Caki2 (cell line): ENCODE measurements around the gene MTF1. TPM values are rescaled to one million over a fixed set of nuclear protein-coding genes. Genes with fewer than 3 reads are reported as not detected.

Experiments used
- DNase-seq: peaks from one replicate; pipeline ENCODE4 v3.0.0-alpha.2; 2015; ENCODE audit warnings: low read depth
- in situ Hi-C: cut with HindIII; loops from 2 replicates; pipeline ENCODE4 v1.10.0; 2016; ENCODE audit warnings: low sequenced_read_pairs, low pct_unique_long_range_greater_than_20kb, mixed read lengths
- total RNA-seq: library from RNA; depleted of rRNA; stranded (reverse); fragments of >200 nt; shearing (Covaris generic); gene quantifications from 2 replicates; pipeline ENCODE4 v1.2.3, GENCODE V29; 2014; ENCODE audit warnings: low replicate concordance

The MTF1 gene
- total RNA-seq, 1 experiment from 2014 or later = 2.5 TPM

DNA sequence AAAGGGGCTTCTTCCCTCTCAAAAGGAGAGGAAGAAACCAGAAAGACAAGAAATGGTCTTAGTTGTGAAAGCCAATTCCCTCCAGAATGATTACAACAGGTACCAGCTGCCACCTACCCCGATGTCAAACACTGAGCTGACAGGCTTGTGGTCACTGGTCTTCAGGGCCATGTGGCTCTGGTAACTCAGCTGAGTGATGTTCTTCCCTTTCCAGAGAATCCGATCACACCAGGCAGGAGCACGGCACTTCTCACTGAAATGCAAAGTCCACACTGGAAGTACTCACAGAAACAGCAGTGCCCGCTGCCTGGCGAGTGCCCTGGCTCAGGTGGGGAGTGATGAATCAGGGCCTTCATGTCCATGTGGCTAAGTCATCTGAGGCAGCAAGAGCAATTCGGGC is 18.7 kb upstream of the MTF1 start:
- in situ Hi-C loops = no loop called here
- DNase-seq = no peak

DNA sequence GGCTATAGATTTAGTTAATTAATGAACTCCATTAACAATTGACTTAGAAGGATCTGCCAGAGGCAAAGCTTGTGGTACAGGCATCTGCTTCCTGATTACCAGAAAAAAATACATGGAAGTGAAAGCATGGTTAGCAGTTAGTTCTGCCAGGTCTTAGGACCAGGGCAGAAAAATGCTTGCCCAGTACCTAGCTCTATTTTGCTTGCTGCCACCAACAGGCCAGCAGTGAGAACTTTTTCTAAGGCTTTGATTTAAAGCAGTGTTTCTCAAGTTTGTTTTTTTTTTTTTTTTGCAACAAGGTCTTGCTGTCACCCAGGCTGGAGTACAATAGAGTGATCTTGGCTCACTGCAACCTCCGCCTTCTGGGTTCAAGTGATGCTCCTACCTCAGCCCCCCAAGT is 16.4 kb upstream of the MTF1 start:
- DNase-seq = peak; percentile 33
- in situ Hi-C loops = no loop called here

DNA sequence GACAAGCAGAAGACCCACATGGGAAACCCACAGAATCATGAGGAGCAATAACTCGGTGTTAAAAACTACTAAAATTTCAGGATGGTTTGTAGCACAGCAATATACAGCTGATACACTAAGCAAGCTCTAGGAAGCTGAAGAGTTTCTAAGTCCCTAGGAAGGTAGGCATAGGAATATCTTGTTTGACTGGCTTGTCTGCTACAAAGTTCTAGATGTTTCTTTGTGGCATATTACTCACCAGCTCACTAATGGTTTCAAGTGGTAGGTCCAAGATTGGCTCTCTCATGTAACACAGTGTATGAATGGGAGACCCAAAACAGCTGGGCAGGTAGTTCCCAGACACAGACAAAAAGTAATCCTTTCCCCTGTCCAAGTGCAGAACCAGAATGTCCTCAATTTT is 13.3 kb upstream of the MTF1 start:
- in situ Hi-C loops = no loop called here
- no peak for DNase-seq

DNA sequence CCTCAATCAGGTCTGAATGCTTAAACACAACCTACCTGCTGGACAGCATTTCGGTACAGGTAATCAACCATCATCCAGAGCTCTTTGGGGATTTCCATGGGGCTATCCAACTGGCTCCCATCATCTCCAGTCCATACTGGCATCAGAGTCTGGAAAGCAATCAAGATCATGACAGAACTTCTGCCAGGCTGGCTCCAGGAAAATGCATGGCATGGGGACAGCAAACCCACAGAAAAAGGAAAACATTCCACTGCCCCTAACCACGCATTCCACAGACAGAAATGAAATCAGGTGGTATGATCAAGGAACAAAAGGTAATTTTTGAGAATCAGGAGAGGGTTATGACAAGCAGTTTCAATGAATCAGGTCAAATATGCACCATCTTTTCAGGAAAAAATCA is 9.1 kb upstream of the MTF1 start:
- DNase-seq = no peak
- in situ Hi-C loops = no loop called here

DNA sequence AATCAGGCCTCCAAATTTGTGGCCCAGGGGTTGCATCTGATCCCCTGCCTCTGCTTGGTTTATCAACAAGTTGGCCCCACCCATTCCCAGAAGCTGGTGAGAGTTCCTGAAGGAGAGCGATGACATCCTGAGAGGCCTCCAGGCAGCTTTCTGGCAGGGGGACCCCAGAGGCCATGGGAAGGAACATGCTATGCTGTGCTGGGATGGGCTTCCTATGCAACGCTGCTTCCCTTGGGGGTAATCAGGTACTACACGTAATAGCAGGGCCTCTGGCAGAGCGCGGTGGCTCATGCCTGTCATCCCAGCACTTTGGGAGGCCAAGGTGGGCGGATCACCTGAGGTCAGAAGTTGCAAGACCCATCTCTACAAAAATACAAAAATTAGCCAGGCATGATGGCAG is 8.4 kb upstream of the MTF1 start:
- in situ Hi-C loops = no loop called here
- DNase-seq = no peak

DNA sequence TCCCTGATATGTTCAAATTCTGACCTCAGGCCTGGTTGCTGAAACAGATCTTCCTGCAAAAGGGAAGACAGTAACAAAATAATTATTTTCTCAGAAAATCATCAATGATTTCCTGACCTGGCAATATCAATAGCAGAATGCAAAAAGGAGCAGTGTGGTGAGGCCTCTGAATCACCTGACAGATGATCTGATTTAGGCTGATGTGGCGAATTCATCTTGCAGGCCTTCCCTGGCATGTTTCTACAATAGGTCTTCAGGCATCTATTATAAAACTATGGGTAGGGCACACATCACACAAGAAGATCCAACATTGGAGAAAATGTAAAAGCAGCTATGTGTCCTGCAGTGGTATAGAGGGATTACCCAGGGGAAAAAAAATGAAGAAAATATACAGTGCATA is 7.1 kb upstream of the MTF1 start:
- DNase-seq = no peak
- in situ Hi-C loops = no loop called here

DNA sequence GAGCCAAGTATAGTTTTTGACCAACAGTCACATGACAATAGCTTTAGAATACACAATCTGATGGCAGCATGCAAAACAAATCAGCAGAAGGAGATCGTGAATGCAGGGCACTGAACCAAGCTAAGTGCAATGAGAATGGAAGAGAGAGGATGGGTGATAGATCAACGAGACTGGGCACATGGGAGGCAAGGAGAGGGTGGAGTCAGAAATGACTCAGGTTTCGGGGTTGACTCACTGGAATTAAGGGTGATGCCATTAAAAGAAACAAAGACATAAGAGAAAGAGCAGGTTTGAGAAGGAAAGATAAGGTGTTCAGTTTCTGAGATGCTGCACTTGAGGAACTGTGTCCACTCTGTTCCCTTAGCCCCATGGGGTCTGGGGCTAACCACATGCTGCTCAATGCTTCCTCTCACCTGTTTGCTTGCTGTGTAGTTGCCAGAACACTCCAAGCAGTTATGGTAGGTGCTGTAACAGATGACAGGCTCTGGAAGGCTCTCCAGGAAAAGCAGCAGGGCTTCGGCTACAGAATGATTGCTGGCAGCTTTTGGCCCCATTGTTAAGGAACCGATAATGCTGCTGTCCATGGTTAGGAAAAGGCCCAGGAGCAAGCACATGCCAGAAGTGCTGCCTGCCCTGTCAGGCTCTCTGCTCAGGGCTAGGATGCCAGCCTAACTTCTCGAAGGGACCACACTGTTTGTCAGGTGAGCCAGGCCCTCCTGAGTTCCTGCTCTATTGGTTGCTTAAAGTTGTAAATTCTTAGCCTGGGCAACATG is 6.1 kb upstream of the MTF1 start:
- peak; percentile 62 for DNase-seq
- in situ Hi-C loops = no loop called here

DNA sequence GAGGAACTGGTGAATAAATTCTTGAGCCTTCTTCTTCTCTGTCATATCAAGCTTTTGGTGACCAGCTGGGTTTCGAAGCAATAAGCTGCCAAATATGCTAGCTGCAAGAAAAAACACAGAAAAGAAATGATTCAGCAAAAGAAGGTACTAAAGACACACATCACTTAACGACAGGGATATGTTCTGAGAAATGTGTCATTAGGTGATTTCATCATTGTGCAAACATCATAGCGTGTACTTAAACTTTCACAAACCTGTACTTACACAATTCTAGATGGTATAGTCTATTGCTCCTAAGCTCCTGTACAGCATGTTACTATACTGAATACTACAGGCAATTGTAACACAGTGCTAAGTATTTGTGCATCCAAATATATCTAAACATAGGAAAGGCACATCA is 2.9 kb upstream of the MTF1 start:
- in situ Hi-C loops = no loop called here
- peak; percentile 66 for DNase-seq

DNA sequence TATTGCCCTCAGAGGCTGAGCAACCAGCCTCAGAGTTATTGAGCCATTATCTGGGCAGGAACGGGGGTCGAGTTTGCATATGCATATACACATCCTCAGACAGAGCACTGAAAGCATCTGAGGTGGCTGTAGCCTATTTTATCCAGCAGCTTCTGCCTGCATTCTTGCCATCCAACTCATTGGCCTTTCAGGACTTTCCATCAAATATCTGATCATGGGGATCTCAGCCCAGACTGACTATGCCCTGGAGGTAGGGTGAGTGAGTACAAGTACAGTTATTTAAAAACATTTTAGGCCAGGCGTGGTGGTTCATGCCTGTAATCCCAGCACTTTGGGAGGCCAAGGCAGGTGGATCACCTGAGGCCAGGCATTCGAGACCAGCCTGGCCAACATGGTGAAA is 1.8 kb upstream of the MTF1 start:
- no peak for DNase-seq
- in situ Hi-C loops = no loop called here

DNA sequence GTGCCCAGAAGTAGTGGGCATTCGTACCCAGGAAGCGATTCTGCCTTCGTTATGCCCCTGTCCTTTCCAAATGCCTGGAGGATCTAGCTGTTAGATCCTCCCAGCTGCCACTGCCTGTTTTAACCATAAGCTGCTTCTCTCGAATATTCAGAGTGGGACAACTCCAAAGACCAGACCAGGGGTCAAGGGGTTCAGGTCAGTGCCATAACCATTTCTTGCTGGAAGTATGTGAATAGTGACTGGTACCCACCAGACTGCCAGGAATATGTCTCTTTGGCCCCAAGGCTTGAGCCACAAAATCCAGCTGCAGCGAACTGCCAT is 914 bp upstream of the MTF1 start:
- no peak for DNase-seq
- in situ Hi-C loops = no loop called here

DNA sequence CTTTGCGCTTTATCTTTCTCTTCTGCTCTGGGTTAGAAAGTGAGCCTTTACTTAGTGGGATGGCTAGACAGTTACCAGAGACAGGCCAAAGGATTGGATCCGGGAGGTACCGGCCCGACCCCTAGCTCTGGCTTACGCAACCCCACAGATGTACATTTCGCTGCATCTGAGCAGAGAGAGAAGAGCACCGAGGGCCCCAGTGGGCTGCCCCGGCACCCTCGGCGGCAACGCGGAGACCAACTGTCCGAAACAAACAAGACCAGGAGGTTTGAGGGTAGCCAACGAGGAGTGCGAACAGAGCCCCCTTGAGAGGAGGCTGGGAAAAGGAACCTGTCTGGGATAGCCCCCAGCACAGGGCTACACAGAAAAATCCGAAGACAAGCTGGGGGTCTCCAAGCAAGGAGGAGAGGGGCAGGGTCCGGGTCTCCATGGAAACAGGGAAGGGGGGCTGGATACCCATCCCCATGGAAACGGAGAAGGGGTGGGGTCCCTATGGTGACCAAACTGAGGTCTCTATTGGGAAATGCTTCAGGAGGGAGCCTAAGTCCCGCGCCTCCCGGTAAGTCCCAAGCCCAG is 373 bp downstream of the MTF1 start:
- in situ Hi-C loops = no loop called here
- DNase-seq = no peak

DNA sequence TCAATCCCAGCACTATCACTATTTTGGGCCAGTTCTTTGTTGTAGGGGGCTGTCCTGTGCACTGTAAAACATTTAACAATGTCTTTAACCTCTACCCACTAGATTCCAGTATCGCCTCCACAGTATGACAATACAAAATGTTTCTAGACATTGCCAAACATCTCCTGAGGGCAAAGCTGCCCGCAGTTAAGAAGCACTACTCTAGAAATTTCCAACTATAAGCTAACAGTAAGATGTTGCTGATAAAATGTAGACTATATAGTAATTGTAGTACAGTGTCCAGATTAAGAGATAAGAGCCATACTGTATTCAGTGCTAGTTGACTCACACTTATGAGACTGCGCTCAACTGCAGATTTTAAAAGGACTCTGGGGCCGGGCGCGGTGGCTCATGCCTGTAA is 5.0 kb downstream of the MTF1 start:
- DNase-seq = no peak
- in situ Hi-C loops = no loop called here

DNA sequence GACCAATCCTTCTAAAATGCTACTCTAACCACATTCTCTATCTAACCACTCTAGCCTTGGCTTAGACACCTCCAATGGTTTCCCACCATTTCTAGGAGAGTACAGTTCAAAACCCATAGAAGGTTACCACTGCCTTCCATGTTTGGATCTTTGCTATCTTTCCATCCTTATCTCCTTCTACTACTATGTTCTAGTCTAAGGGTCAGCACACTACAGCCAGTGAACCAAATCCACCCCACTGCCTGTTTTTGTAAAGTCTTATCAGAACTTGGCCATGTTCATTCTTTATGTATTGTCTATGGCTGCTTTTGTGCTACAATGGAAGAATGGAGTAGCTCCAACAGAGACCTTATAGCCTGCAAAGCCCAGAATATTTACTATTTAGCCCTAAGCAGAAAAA is 6.2 kb downstream of the MTF1 start:
- in situ Hi-C loops = no loop called here
- no peak for DNase-seq

DNA sequence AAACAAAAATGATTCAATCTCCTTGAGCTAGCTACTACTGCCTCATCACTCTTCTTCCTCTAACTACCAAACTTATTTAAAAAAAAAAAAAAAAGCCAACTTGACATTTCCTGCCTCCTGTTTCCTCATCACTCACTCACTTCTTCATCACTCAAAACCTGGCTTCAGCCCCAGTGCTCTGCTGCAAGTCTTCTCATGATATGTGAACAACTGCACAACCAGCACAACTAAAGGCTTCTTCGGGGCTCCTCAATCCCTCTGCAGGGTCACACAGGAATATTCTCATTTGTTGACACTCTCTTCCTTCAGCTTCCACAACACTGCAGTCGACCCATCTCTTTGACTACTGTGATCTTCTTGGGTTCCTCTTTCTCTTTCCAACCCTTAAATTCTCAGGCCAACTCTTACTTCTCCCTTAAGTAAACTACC is 7.6 kb downstream of the MTF1 start:
- DNase-seq = no peak

DNA sequence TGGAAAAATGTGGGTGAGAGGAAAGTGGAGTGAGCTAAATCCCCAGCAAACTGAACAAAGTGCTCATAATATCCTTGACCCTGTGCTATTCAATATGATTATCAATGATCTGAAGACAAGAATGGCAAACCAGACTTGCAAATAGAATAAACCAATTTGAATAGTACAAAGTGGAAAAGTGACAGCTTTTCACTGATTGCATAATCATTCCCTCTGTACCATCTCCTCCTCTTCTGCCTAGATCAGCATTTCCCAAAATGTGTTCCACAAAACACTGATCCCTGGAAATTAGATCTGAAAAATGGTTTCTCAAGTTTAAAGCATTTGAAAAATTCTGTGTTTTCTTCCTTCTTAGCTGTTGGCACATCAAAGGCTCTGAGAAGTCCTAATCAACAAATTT is 8.1 kb downstream of the MTF1 start:
- in situ Hi-C loops = no loop called here
- DNase-seq = no peak

More for the DNA sequence above, 7.6 kb downstream of the MTF1 start:
- in situ Hi-C loops = no loop called here

DNA sequence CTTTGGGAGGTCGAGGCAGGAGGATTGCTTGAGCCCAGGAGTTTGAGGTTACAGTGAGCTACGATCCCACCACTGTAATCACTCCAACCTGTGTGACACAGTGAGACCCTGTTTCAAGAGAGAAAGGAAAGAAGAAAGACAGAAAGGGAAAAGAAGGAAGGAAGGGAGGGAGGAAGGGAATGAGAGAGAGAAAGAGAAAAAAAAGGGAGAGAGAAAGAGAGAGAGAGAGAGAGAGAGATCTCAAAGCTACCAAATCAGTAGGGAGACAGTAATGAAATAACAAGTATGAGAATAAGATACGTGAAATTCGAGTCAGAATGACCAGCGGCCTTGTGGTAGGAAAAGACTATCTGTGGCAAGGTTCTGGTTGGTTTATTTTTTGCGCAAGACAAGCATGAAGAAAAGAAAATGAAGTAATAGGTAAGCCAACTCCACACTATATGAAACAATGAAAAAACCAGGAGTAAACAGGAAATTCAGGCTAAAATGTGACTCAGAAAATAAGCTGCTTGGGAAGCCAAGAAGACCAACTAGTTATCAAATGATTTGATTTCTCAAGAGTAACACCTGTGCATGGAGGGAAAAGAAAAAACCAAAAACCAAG is 8.9 kb downstream of the MTF1 start:
- in situ Hi-C loops = no loop called here
- no peak for DNase-seq

DNA sequence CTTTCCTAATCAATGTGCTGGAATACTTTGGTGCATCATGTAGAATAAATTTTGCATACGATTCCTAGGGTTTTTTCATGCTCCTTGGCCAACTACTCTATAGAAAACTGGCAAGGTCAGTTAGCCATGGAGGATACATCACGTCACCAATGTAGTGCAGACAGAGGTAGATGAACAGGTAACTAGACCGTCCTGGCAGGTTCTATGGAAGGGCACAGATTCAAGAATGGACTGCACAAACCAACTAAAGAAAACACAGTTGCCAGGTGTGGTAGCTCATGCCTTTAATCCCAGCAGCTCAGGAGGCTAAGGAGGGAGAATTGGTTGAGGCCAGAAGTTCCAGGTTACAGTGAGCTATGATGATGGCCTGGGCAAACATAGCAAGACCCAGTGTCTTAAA is 9.9 kb downstream of the MTF1 start:
- in situ Hi-C loops = no loop called here
- DNase-seq = no peak

DNA sequence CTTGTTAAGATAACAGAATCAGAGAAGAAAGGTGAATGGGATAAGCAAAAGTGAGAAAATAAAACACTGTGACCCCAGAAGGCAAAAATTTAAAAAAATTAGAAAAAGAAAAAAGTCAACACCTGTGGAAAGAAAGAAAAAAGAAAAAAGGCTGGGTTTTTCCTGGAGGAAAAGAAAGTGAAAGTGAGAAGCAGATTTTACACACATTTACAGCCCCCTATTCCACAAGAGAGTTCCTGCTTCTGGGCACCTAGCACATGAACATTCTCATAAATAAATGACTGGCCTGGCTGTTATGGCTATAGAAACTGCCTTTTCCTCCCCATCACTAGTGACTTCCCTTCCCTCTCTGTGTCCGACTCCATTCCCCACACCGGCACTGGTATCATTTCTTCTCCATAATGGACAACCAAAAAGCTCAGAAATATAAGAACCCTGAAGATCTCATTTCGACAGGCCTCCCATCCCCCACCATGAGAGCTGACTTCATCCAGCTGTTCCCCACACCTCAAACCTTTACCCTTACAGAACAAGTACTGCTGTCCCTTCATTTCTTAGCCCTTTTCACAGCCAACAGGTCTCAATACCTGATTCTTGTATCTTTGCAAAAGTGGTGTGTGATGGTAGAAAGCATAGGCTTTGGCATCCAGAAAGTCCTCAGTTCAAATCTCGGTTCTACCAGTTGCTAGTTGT is 12.6 kb downstream of the MTF1 start:
- no peak for DNase-seq
- in situ Hi-C loops = no loop called here

DNA sequence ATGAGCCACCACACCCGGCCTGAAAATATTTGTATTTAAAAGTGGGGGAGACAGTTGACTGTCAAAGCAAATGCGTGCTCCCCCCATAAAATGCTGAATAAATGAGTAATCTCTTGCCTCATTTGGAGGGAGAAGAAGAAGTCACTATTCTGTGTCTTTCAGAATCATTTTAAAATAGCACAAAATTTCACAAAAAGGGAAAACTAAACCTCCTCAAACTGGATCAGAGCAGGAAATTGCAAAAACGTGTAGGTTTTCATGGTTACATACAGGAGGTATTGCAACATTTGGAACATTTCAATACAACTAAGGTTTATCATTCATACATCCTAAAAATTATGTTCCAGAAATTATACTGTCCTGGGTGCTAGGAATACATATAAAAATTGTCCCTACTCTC is 13.6 kb downstream of the MTF1 start:
- no peak for DNase-seq
- in situ Hi-C loops = no loop called here
